DOHH2 (cell line): ENCODE results near the gene EPPIN.

Experiments used
- H3F3A ChIP-seq: fragments of 200-600 bp; sonication (generic), shearing (Covaris generic); 2 replicates; pipeline ENCODE4 v1.6.0; 2016; ENCODE audit warnings: antibody characterized with exemption, mild to moderate bottlenecking; ENCODE audit not compliant: control insufficient read depth, insufficient read depth
- H3K27ac ChIP-seq: fragments of 200-600 bp; sonication (generic); 2 replicates; pipeline ENCODE4 v1.5.1; 2014; ENCODE audit warnings: low read depth, mild to moderate bottlenecking, low read length, moderate library complexity
- H3K27me3 ChIP-seq: fragments of 200-600 bp; sonication (generic); 2 replicates; pipeline ENCODE4 v1.6.1; 2014; ENCODE audit warnings: mild to moderate bottlenecking, low read length, mixed read lengths; ENCODE audit not compliant: control insufficient read depth
- H3K36me3 ChIP-seq: fragments of 200-600 bp; sonication (generic); 2 replicates; pipeline ENCODE4 v1.6.1; 2014; ENCODE audit warnings: mild to moderate bottlenecking, low read length, moderate library complexity, mixed read lengths; ENCODE audit not compliant: control insufficient read depth
- H3K4me1 ChIP-seq: fragments of 200-600 bp; sonication (generic); 2 replicates; pipeline ENCODE4 v1.6.1; 2014; ENCODE audit warnings: mild to moderate bottlenecking, low read length, mixed read lengths; ENCODE audit not compliant: control insufficient read depth
- H3K4me2 ChIP-seq: fragments of 200-600 bp; sonication (generic); 2 replicates; pipeline ENCODE4 v1.6.0; 2014; ENCODE audit warnings: mild to moderate bottlenecking, low read length, moderate library complexity
- H3K4me3 ChIP-seq: fragments of 200-600 bp; sonication (generic); 2 replicates; pipeline ENCODE4 v1.5.1; 2014; ENCODE audit warnings: mild to moderate bottlenecking, low read length, mixed read lengths
- H3K79me2 ChIP-seq: fragments of 200-600 bp; sonication (generic); 2 replicates; pipeline ENCODE4 v1.6.1; 2014; ENCODE audit warnings: mild to moderate bottlenecking, low read length, mixed read lengths; ENCODE audit not compliant: control insufficient read depth
- H3K9me2 ChIP-seq: fragments of 200-600 bp; sonication (generic); replicated peaks from 2 replicates; pipeline ENCODE4 v1.6.1; 2014; ENCODE audit warnings: mild to moderate bottlenecking, low read length, mixed read lengths; ENCODE audit not compliant: control insufficient read depth
- H3K9me3 ChIP-seq: fragments of 200-600 bp; sonication (generic); 2 replicates; pipeline ENCODE4 v1.6.1; 2014; ENCODE audit warnings: antibody characterized with exemption, low read length, mixed read lengths; ENCODE audit not compliant: control insufficient read depth, insufficient read depth
- H4K20me1 ChIP-seq: fragments of 200-600 bp; sonication (generic); 2 replicates; pipeline ENCODE4 v1.6.0; 2014; ENCODE audit warnings: low read depth, mild to moderate bottlenecking, antibody characterized with exemption, low read length, moderate library complexity; ENCODE audit not compliant: control insufficient read depth, insufficient read depth
- EZH2phosphoT487 ChIP-seq: fragments of 200-600 bp; sonication (generic); IDR thresholded peaks from 2 replicates; pipeline ENCODE4 v1.6.1; 2017; ENCODE audit warnings: borderline replicate concordance, mild to moderate bottlenecking, antibody characterized with exemption, low read length, moderate library complexity, mixed read lengths
- TF ChIP-seq, protein P1 (sequence below): fragments of 200-600 bp; sonication (generic); IDR thresholded peaks from one replicate; pipeline ENCODE4 v1.5.1; 2014; ENCODE audit warnings: antibody characterized with exemption, mild to moderate bottlenecking, low read depth, low read length; ENCODE audit not compliant: poor library complexity, severe bottlenecking

EPPIN gene

DNA sequence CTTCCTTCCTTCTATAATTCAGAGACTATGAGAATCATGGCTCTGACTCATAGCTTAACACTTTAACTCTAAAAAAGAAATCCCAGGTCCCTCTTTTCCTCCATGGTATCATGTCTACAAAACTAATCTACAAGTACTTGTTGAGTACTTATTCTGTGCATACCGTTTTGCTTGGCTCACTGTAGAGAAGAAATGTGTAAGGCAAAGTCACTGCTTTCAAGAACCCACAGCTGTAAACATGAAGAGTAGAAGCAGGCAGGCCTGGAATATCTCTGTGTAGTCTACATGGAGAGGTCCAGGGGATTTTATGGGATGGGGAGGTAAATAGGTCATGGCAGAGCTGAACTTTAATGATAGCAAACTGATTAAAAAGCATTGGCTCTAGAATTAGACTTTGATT lies 45.6 kb downstream of the EPPIN start:
- Histone ChIP-seq H3K4me3 (no peak overlapping the region), H3K79me2 (no peaks in the 10 kb centered on the region), H3K36me3 (no peaks in the 10 kb centered on the region), H3K4me2 (no peak overlapping the region), H3K9me2 (no peaks in the 10 kb centered on the region), H3K27ac (no peak overlapping the region), H4K20me1 (no peaks in the 10 kb centered on the region), H3K27me3 (peaks cover 14% of the 10 kb centered on the region; the same call in 1 of the 2 replicates), H3K9me3 (no peaks in the 10 kb centered on the region), H3K4me1 (no peaks in the 10 kb centered on the region), H3F3A (no peaks in the 10 kb centered on the region)
- TF ChIP-seq, protein P1, sequence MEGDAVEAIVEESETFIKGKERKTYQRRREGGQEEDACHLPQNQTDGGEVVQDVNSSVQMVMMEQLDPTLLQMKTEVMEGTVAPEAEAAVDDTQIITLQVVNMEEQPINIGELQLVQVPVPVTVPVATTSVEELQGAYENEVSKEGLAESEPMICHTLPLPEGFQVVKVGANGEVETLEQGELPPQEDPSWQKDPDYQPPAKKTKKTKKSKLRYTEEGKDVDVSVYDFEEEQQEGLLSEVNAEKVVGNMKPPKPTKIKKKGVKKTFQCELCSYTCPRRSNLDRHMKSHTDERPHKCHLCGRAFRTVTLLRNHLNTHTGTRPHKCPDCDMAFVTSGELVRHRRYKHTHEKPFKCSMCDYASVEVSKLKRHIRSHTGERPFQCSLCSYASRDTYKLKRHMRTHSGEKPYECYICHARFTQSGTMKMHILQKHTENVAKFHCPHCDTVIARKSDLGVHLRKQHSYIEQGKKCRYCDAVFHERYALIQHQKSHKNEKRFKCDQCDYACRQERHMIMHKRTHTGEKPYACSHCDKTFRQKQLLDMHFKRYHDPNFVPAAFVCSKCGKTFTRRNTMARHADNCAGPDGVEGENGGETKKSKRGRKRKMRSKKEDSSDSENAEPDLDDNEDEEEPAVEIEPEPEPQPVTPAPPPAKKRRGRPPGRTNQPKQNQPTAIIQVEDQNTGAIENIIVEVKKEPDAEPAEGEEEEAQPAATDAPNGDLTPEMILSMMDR: no peak
- TF ChIP-seq EZH2phosphoT487: no peak

- Histone ChIP-seq H3K79me2 (no peaks in the 10 kb centered on the region), H3K4me2 (no peak overlapping the region), H3K9me2 (no peaks in the 10 kb centered on the region), H4K20me1 (no peaks in the 10 kb centered on the region), H3K4me3 (no peak overlapping the region), H3K27ac (no peak overlapping the region), H3F3A (no peaks in the 10 kb centered on the region), H3K9me3 (no peaks in the 10 kb centered on the region), H3K36me3 (no peaks in the 10 kb centered on the region), H3K27me3 (peaks cover 19% of the 10 kb centered on the region; the same call in 1 of the 2 replicates), H3K4me1 (no peaks in the 10 kb centered on the region)
- no peak for TF ChIP-seq EZH2phosphoT487
- TF ChIP-seq, protein P1: no peak
Observed at GRCh38 chr20:45500022-45500421, 47.2 kb downstream of the EPPIN start.

- Histone ChIP-seq H3K9me2 (no peaks in the 10 kb centered on the region), H3K27me3 (peaks cover 18% of the 10 kb centered on the region; the same call in 1 of the 2 replicates), H3K4me1 (no peaks in the 10 kb centered on the region), H3K79me2 (no peaks in the 10 kb centered on the region), H3F3A (no peaks in the 10 kb centered on the region), H3K36me3 (no peaks in the 10 kb centered on the region), H3K9me3 (no peaks in the 10 kb centered on the region), H3K27ac (no peak overlapping the region), H3K4me2 (no peak overlapping the region), H4K20me1 (no peaks in the 10 kb centered on the region), H3K4me3 (no peak overlapping the region)
- TF ChIP-seq, protein P1: no peak
- no peak for TF ChIP-seq EZH2phosphoT487
Observed at GRCh38 chr20:45497971-45498494, 49.2 kb downstream of the EPPIN start.
